HG03108 (cell line): ENCODE data around the gene SPRR2G.
"Not testable (repeated sequence)": the region's sequence is repeated elsewhere in the genome, so short reads cannot be mapped to it uniquely, and the experiment has no call there.

Experiments
- ATAC-seq: cut with Tn5 transposase; IDR thresholded peaks from one replicate; pipeline ENCODE4 v1.9.1; 2021; ENCODE audit warnings: moderate library complexity; ENCODE audit not compliant: unreplicated experiment

Gene SPRR2G

GRCh38 chr1:153150846-153151245 is at the start of gene SPRR2G:
Gene SPRR2G, minus strand, starts transcription at chr1:153150890. Its CDS starts 780 bp downstream, at chr1:153150110.
- ATAC-seq: no peak

- ATAC-seq: no peak
These were observed 44.5 kb upstream of the SPRR2G start for GRCh38 chr1:153195216-153195615.

- ATAC-seq: no peak
These were observed 43.8 kb upstream of the SPRR2G start for GRCh38 chr1:153194331-153195050.

- no peak for ATAC-seq
These were observed 42.0 kb upstream of the SPRR2G start for GRCh38 chr1:153192697-153193096.

GRCh38 chr1:153190373-153190772 is 39.7 kb upstream of the SPRR2G start:
- ATAC-seq: no peak

- not testable (repeated sequence) for ATAC-seq
These were observed 37.6 kb upstream of the SPRR2G start for GRCh38 chr1:153188301-153188700.

GRCh38 chr1:153180556-153180955 is 29.9 kb upstream of the SPRR2G start:
- no peak for ATAC-seq

- ATAC-seq: no peak
These were observed 28.2 kb upstream of the SPRR2G start for GRCh38 chr1:153178922-153179321.

- no peak for ATAC-seq
These were observed 23.9 kb upstream of the SPRR2G start for GRCh38 chr1:153174624-153175023.

- ATAC-seq: no peak
These were observed 18.0 kb upstream of the SPRR2G start for GRCh38 chr1:153168686-153169085.

- no peak for ATAC-seq
These were observed 4.9 kb upstream of the SPRR2G start for GRCh38 chr1:153155541-153155940.

- ATAC-seq: no peak
These were observed 1.8 kb upstream of the SPRR2G start for GRCh38 chr1:153152481-153152880.

GRCh38 chr1:153141377-153141776 is 9.3 kb downstream of the SPRR2G start:
- no peak for ATAC-seq

GRCh38 chr1:153140484-153140883 is 10.2 kb downstream of the SPRR2G start:
- ATAC-seq: no peak

- no peak for ATAC-seq
These were observed 16.9 kb downstream of the SPRR2G start for GRCh38 chr1:153133743-153134142.

- ATAC-seq: no peak
These were observed 17.4 kb downstream of the SPRR2G start for GRCh38 chr1:153133267-153133666.

- not testable (repeated sequence) for ATAC-seq
These were observed 22.0 kb downstream of the SPRR2G start for GRCh38 chr1:153128688-153129087.

- ATAC-seq: no peak
These were observed 23.4 kb downstream of the SPRR2G start for GRCh38 chr1:153127296-153127695.

GRCh38 chr1:153125536-153125935 is 25.2 kb downstream of the SPRR2G start:
- ATAC-seq: no peak

- ATAC-seq: not testable (repeated sequence)
These were observed 26.9 kb downstream of the SPRR2G start for GRCh38 chr1:153123793-153124192.

GRCh38 chr1:153122831-153123421 is 27.8 kb downstream of the SPRR2G start:
- no peak for ATAC-seq

GRCh38 chr1:153120945-153121344 is 29.7 kb downstream of the SPRR2G start:
- ATAC-seq: no peak
